ENCODE measurements around the gene PSG5. TPM values are rescaled to one million over a fixed set of nuclear protein-coding genes. Genes with fewer than 3 reads are reported as not detected.
"Not testable (repeated sequence)": the region's sequence is repeated elsewhere in the genome, so short reads cannot be mapped to it uniquely, and the experiment has no call there.

Gene PSG5
- total RNA-seq, 4 donors from 2014 or later: not detected

GRCh38 chr19:43207991-43208390 is 21.7 kb upstream of the PSG5 start:
- WGBS, 2 donors: 48 to 54% methylated on average over 4 of the region's 4 CpGs
- peaks cover 0 to 1% (median 0%) of the 10 kb centered on the region in 3 donors for H3K4me1 ChIP-seq
- H3K9me3 ChIP-seq: no peaks in the 10 kb centered on the region
- H3K27ac ChIP-seq: no peak overlapping the region
- intact Hi-C loops (cut with DNase I): no loop called here
- no peaks in the 10 kb centered on the region for H3K27me3 ChIP-seq
- DNase-seq: no peak
- H3K36me3 ChIP-seq: no peaks in the 10 kb centered on the region
- no peak overlapping the region for H3K4me3 ChIP-seq
- TF ChIP-seq POLR2A (IDR thresholded peaks at IDR 0.05): no peak
- TF ChIP-seq CTCF (IDR thresholded peaks at IDR 0.05): no peak

DNA sequence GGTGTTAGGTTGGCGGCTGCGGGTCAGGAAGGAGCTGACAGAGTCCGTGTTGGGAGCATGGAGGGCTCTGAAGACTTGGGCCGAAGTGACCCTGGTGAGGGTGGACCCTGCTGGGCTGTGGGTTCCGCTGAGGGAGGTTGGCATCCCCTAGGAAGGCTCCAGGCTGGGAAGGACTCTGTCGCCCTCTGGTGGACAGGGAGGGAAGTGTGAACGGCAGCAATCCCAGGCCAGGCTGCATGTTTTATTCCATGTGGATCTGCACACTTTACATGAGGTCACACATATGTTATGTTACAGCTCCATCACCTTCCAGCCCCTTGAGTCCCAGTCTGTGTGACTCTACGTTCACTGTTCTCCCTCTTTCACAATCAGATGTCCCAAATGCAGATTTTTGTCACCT is 20.8 kb upstream of the PSG5 start:
- H3K4me1 ChIP-seq; H3K27me3 ChIP-seq; intact Hi-C loops (cut with DNase I); H3K4me3 ChIP-seq; H3K27ac ChIP-seq; H3K9me3 ChIP-seq; DNase-seq; H3K36me3 ChIP-seq: not testable (repeated sequence)
- TF ChIP-seq CTCF (IDR thresholded peaks at IDR 0.05): peak in 4 of 6 experiments; percentile 55 to 68 (median 64)
- 34 to 37% methylated on average over 6 to 7 of the region's 8 CpGs for WGBS, 2 donors

DNA sequence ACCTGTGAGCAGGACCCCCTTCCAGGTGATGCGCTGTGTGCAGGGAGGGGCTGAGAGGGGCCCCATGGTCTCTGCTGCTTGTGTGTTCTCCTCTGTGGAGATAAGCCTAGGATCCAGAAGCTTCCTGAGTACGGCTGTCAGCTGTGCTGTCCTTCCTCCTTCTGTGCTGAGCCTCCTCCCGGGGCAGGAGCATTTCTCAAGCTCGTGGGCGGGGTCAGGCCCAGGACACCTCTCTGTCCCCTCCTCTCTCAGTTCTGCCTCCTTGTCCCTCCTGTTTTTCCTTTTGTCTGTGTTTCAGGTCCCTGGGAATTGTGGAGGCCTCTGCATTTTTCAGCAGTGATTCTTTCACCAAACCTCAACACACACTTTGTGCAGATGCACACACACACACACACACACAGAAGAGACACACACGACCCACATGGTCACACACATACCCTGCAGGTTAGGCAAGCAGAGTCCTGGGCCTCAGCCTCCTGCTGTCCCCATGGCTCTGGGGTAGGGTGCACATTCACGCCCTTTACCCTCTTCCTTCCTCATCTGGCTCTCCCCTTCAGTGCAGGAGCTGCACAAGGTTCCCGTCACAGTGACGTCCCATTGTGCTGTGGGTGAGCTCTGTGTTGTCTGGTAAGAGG is 19.3 kb upstream of the PSG5 start, which contains the start of gene PSG4:
TSS of gene PSG4 (minus strand) at position 168 of the 635 bp plus-strand sequence. CDS start at position 66, 102 bp downstream.
- H3K27ac ChIP-seq; H3K4me3 ChIP-seq; H3K27me3 ChIP-seq; DNase-seq; intact Hi-C loops (cut with DNase I); H3K9me3 ChIP-seq; H3K36me3 ChIP-seq: not testable (repeated sequence)
- 41 to 46% methylated on average over 7 to 9 of the region's 9 CpGs for WGBS, 2 donors
- H3K4me1 ChIP-seq: peaks cover 0 to 25% (median 5%) of the 10 kb centered on the region in 3 donors

DNA sequence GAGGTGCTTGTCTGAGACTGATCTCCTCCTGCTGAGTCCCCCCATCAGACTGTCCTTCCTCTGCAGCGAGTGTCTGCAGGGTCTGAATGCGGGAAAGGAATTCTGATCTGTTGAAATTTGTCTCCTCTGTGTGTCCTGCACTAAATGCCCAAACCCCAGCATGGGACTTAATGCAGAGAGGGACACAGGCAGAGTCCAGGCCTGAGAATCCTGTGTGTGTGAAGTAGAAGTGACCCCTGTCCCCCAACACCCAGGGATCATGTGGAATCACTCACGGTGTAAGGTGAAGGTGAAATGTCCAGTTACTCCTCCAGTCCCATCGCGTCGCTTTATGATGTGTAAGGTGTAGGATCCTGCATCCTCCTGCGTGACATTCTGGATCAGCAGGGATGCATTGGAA is 17.3 kb upstream of the PSG5 start:
- DNase-seq; H3K36me3 ChIP-seq; H3K9me3 ChIP-seq; intact Hi-C loops (cut with DNase I); H3K27me3 ChIP-seq; H3K27ac ChIP-seq; H3K4me3 ChIP-seq: not testable (repeated sequence)
- peaks cover 0 to 29% (median 5%) of the 10 kb centered on the region in 3 donors for H3K4me1 ChIP-seq
- 83 to 100% methylated on average over 5 to 7 of the region's 7 CpGs for WGBS, 2 donors

GRCh38 chr19:43201891-43202290 is 15.6 kb upstream of the PSG5 start:
- H3K9me3 ChIP-seq; intact Hi-C loops (cut with DNase I); H3K36me3 ChIP-seq; DNase-seq; H3K27me3 ChIP-seq; H3K4me3 ChIP-seq: not testable (repeated sequence)
- Histone ChIP-seq H3K27ac (peak overlapping the region in 3 of 4 donors; percentile 66 to 82 (median 69)), H3K4me1 (peaks cover 0 to 29% (median 5%) of the 10 kb centered on the region in 3 donors)
- 21 to 41% methylated on average over 2 of the region's 2 CpGs for WGBS, 2 donors

- H3K27me3 ChIP-seq: not testable (repeated sequence)
- peak overlapping the region in 3 of 4 donors; percentile 66 to 82 (median 69) for H3K27ac ChIP-seq
- WGBS, 2 donors: 40 to 45% methylated on average over 6 to 7 of the region's 7 CpGs
Observed at GRCh38 chr19:43201337-43201801, 15.0 kb upstream of the PSG5 start.

DNA sequence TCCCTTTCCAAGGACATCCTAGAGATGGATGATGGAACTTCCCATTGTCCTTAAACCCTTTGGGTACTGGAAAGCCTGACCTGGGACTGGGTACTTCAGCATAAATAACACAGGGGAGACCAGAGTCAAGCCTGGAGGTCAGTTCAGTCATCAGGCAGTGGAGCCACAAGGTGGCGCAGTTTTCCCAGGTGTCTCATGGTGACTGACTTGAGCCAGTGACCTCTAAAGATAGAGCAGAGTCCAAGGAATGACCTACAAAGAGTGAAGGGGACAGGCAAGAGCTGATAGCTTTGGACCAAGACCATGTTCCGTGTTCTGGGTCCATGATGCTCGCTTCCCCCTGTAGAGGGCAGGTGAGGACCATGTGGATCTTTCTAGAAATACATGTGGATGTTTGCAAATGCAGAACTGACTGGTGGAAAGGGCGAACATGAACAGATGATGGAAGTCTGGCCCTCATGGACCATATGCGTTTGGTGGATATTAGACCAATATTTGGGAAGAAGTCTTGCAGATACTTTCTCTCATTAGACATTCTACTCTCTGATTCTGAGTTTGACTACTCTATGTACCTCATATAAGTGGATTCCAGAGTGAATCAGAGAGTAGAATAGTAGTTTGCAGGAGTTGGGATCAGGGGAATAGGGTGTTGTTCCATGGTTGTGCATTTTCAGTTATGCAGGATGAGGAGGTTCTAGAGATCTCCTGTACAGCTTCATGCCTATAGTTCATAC is 12.5 kb upstream of the PSG5 start:
- H3K4me3 ChIP-seq; H3K27me3 ChIP-seq; intact Hi-C loops (cut with DNase I); DNase-seq; H3K36me3 ChIP-seq; H3K27ac ChIP-seq; H3K9me3 ChIP-seq: not testable (repeated sequence)
- peak in 4 of 6 experiments; percentile 7 to 37 (median 16) for TF ChIP-seq CTCF (IDR thresholded peaks at IDR 0.05)
- 66 to 78% methylated on average over 4 of the region's 5 CpGs for WGBS, 2 donors
- H3K4me1 ChIP-seq: peaks cover 0 to 29% (median 5%) of the 10 kb centered on the region in 3 donors

More at GRCh38 chr19:43201337-43201801, 15.0 kb upstream of the PSG5 start:
- intact Hi-C loops (cut with DNase I); H3K4me3 ChIP-seq; H3K36me3 ChIP-seq; H3K9me3 ChIP-seq; DNase-seq: not testable (repeated sequence)
- peaks cover 0 to 29% (median 5%) of the 10 kb centered on the region in 3 donors for H3K4me1 ChIP-seq

DNA sequence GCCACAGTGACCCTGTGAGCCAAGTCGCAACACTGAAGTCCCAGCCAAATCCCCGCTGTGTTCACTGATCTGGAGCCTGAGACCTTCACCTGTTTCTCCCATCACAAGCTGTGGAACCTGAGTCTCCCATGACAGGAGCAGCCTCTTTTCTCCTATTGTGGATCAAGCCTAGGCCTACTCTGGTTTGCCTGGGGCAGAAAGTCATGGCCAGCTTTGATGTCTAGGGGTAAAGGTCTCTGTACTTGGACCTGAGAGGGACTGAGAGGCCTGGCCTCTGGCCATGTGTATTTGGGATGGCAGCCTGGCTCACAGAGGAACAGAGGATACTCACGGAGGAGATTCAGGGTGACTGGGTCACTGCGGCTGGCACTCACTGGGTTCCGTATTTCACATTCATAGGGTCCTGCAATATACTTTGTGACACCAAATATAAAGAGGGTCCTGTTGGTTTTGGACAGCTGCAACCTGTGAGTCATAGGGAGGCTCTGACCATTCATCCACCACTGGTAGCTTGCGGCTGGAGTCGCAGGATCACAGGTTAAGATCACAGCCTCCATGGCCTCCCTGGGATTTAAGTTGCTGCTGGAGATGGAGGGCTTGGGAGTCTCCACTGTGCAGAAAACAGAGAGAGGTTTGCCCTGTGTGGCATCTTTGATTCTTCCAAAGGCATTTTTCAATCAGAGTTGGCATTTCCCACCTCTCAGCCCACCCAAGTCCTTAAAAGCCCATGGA is 11.5 kb upstream of the PSG5 start:
- intact Hi-C loops (cut with DNase I): not testable (repeated sequence)
- WGBS, 2 donors: no CpG with 5 or more reads among the region's 7 CpGs

DNA sequence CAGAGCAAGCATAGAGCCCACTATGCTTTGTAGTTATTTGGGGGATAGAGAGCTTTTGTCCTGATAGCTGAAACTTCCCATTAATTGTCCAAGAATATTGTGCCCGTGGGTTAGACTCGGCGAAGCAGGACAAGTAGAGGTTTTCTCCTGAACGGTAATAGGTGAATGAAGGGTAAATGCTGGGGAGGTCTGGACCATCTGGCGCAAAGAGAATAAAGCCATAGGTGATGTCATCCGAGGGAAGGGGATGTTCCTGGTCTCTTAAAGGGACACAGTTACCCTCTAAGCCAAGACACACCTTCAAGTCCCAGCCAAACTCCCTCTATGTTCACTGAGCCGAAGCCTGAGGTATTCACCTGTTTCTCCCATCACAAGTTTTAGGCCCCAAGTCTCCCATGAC is 8.1 kb upstream of the PSG5 start:
- H3K36me3 ChIP-seq; H3K4me1 ChIP-seq; H3K9me3 ChIP-seq; H3K4me3 ChIP-seq; intact Hi-C loops (cut with DNase I); DNase-seq; H3K27me3 ChIP-seq; H3K27ac ChIP-seq: not testable (repeated sequence)
- WGBS, 2 donors: 80 to 81% methylated on average over 7 of the region's 7 CpGs

More for the DNA sequence above, 11.5 kb upstream of the PSG5 start:
- not testable (repeated sequence) for H3K27me3 ChIP-seq, H3K36me3 ChIP-seq, DNase-seq, H3K27ac ChIP-seq, H3K4me3 ChIP-seq, H3K9me3 ChIP-seq
- peaks cover 0 to 26% (median 5%) of the 10 kb centered on the region in 3 donors for H3K4me1 ChIP-seq

All from esophagus squamous epithelium (tissue), 5 donors.